ENCODE results near the gene PLA2G4D.

DNA sequence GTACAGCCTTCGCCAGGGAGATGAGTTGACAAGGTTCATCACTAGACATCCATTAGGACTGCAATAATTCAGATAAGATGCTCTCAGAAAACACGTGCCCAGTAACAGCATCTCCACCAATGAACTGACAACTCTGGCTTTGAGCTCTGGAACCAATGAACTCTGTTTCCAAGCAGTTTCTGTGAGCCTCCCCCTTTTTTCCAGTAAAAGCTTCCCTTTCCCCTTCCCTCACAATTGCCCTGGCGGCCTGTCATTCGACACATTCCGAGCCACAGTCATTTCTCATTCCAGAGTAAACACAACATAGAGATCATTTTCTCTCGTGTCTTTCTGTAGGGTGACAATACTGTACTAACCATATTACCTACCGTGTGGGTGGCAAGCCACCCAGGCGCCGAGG, 3.6 kb downstream of the PLA2G4D start:
- TF ChIP-seq POLR2A (IDR thresholded peaks at IDR 0.05): no peak
- TF ChIP-seq, protein P1, sequence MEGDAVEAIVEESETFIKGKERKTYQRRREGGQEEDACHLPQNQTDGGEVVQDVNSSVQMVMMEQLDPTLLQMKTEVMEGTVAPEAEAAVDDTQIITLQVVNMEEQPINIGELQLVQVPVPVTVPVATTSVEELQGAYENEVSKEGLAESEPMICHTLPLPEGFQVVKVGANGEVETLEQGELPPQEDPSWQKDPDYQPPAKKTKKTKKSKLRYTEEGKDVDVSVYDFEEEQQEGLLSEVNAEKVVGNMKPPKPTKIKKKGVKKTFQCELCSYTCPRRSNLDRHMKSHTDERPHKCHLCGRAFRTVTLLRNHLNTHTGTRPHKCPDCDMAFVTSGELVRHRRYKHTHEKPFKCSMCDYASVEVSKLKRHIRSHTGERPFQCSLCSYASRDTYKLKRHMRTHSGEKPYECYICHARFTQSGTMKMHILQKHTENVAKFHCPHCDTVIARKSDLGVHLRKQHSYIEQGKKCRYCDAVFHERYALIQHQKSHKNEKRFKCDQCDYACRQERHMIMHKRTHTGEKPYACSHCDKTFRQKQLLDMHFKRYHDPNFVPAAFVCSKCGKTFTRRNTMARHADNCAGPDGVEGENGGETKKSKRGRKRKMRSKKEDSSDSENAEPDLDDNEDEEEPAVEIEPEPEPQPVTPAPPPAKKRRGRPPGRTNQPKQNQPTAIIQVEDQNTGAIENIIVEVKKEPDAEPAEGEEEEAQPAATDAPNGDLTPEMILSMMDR (IDR thresholded peaks at IDR 0.05): no peak
